ENCODE data around the gene GSG1. TPM values are rescaled to one million over a fixed set of nuclear protein-coding genes. Genes with fewer than 3 reads are reported as not detected.
"Not testable (repeated sequence)": the region's sequence is repeated elsewhere in the genome, so short reads cannot be mapped to it uniquely, and the experiment has no call there.

GSG1 gene
- total and polyA plus RNA-seq, 4 donors: not detected

- Histone ChIP-seq H3K27ac (ENCODE audit: low read depth in 1 of 2, low read length in 1 of 2) (no peak overlapping the region), H3K4me1 (ENCODE audit: control insufficient read depth in 5 of 5, insufficient read depth in 5 of 5, low read length in 5 of 5) (no peaks in the 10 kb centered on the region), H3K9ac (ENCODE audit: insufficient read depth in 1 of 2, low read length in 2 of 2) (no peak overlapping the region), H3K27me3 (ENCODE audit: control insufficient read depth in 3 of 3, insufficient read depth in 3 of 3, low read length in 2 of 3) (no peaks in the 10 kb centered on the region), H3K36me3 (ENCODE audit: control insufficient read depth in 4 of 4, insufficient read depth in 4 of 4, low read length in 4 of 4) (peaks cover 0 to 13% (median 7%) of the 10 kb centered on the region in 4 donors), H3K9me3 (ENCODE audit: control insufficient read depth in 4 of 4, insufficient read depth in 3 of 4, low read length in 3 of 4) (no peaks in the 10 kb centered on the region), H3K4me3 (no peak overlapping the region)
- WGBS, 2 donors: 70 to 78% methylated on average over 2 of the region's 2 CpGs
- DNase-seq: no peak
- no peak for ATAC-seq (ENCODE audit: insufficient read depth, low FRiP score)
- no peak for TF ChIP-seq CTCF (IDR thresholded peaks at IDR 0.05; ENCODE audit: control extremely low read depth, extremely low read depth)
Measured at GRCh38 chr12:13060581-13060980, 42.9 kb downstream of the GSG1 start.

GRCh38 chr12:13053617-13054016 is 49.9 kb downstream of the GSG1 start:
- not testable (repeated sequence) for H3K4me3 ChIP-seq; DNase-seq; H3K9ac ChIP-seq (ENCODE audit: insufficient read depth in 1 of 2, low read length in 2 of 2); H3K36me3 ChIP-seq (ENCODE audit: control insufficient read depth in 4 of 4, insufficient read depth in 4 of 4, low read length in 4 of 4); ATAC-seq (ENCODE audit: insufficient read depth, low FRiP score); H3K27me3 ChIP-seq (ENCODE audit: control insufficient read depth in 3 of 3, insufficient read depth in 3 of 3, low read length in 2 of 3); H3K9me3 ChIP-seq (ENCODE audit: control insufficient read depth in 4 of 4, insufficient read depth in 3 of 4, low read length in 3 of 4); H3K27ac ChIP-seq (ENCODE audit: low read depth in 1 of 2, low read length in 1 of 2); H3K4me1 ChIP-seq (ENCODE audit: control insufficient read depth in 5 of 5, insufficient read depth in 5 of 5, low read length in 5 of 5)
- 96% methylated on average over 6 of the region's 6 CpGs for WGBS, 2 donors

- H3K36me3 ChIP-seq (ENCODE audit: control insufficient read depth in 4 of 4, insufficient read depth in 4 of 4, low read length in 4 of 4): peaks cover 0 to 3% (median 1%) of the 10 kb centered on the region in 4 donors
- DNase-seq: no peak
Measured at GRCh38 chr12:13052421-13052820, 51.0 kb downstream of the GSG1 start.

GRCh38 chr12:13049816-13050215 is 53.7 kb downstream of the GSG1 start:
- ATAC-seq (ENCODE audit: insufficient read depth, low FRiP score) (no peak), DNase-seq (no peak)
- no peaks in the 10 kb centered on the region for H3K27me3 ChIP-seq (ENCODE audit: control insufficient read depth in 3 of 3, insufficient read depth in 3 of 3, low read length in 2 of 3)
- TF ChIP-seq CTCF (IDR thresholded peaks at IDR 0.05; ENCODE audit: control extremely low read depth, extremely low read depth): no peak
- no peaks in the 10 kb centered on the region for H3K9me3 ChIP-seq (ENCODE audit: control insufficient read depth in 4 of 4, insufficient read depth in 3 of 4, low read length in 3 of 4)
- H3K27ac ChIP-seq (ENCODE audit: low read depth in 1 of 2, low read length in 1 of 2): no peak overlapping the region
- 60 to 66% methylated on average over 3 of the region's 3 CpGs for WGBS, 2 donors
- H3K4me1 ChIP-seq (ENCODE audit: control insufficient read depth in 5 of 5, insufficient read depth in 5 of 5, low read length in 5 of 5): peaks cover 0 to 8% (median 0%) of the 10 kb centered on the region in 5 donors
- no peaks in the 10 kb centered on the region for H3K36me3 ChIP-seq (ENCODE audit: control insufficient read depth in 4 of 4, insufficient read depth in 4 of 4, low read length in 4 of 4)
- no peak overlapping the region for H3K9ac ChIP-seq (ENCODE audit: insufficient read depth in 1 of 2, low read length in 2 of 2)
- H3K4me3 ChIP-seq: no peak overlapping the region

More at GRCh38 chr12:13052421-13052820, 51.0 kb downstream of the GSG1 start:
- no peak for TF ChIP-seq CTCF (IDR thresholded peaks at IDR 0.05; ENCODE audit: control extremely low read depth, extremely low read depth)
- H3K4me3 ChIP-seq: no peak overlapping the region
- H3K9me3 ChIP-seq (ENCODE audit: control insufficient read depth in 4 of 4, insufficient read depth in 3 of 4, low read length in 3 of 4): no peaks in the 10 kb centered on the region
- peaks cover 0 to 8% (median 0%) of the 10 kb centered on the region in 5 donors for H3K4me1 ChIP-seq (ENCODE audit: control insufficient read depth in 5 of 5, insufficient read depth in 5 of 5, low read length in 5 of 5)
- ATAC-seq (ENCODE audit: insufficient read depth, low FRiP score): no peak
- 47 to 49% methylated on average over 2 of the region's 2 CpGs for WGBS, 2 donors
- no peaks in the 10 kb centered on the region for H3K27me3 ChIP-seq (ENCODE audit: control insufficient read depth in 3 of 3, insufficient read depth in 3 of 3, low read length in 2 of 3)
- H3K27ac ChIP-seq (ENCODE audit: low read depth in 1 of 2, low read length in 1 of 2): no peak overlapping the region
- H3K9ac ChIP-seq (ENCODE audit: insufficient read depth in 1 of 2, low read length in 2 of 2): no peak overlapping the region

Measured in lung (tissue), 12 donors.